ENCODE data around the gene THY1.

DNA sequence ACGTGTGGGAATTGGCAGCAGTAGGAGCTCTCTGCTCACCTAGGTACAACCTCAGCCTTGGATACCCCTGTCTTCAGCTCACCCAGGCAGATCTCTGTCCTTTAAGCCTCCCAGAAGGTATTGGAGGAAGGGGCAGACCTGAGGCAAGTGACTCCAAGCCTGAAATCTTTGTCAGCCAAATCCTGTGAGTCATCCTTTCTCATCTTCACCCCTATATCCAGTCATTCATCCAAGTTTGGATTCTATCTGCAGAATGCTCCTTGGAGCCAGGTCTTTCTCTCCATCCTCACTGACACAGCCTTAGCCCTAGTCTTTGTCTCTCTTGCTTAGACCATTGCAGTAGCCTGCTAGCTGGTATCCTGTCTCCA is 10.4 kb upstream of the THY1 start:
- TF ChIP-seq, protein P1, sequence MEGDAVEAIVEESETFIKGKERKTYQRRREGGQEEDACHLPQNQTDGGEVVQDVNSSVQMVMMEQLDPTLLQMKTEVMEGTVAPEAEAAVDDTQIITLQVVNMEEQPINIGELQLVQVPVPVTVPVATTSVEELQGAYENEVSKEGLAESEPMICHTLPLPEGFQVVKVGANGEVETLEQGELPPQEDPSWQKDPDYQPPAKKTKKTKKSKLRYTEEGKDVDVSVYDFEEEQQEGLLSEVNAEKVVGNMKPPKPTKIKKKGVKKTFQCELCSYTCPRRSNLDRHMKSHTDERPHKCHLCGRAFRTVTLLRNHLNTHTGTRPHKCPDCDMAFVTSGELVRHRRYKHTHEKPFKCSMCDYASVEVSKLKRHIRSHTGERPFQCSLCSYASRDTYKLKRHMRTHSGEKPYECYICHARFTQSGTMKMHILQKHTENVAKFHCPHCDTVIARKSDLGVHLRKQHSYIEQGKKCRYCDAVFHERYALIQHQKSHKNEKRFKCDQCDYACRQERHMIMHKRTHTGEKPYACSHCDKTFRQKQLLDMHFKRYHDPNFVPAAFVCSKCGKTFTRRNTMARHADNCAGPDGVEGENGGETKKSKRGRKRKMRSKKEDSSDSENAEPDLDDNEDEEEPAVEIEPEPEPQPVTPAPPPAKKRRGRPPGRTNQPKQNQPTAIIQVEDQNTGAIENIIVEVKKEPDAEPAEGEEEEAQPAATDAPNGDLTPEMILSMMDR (IDR thresholded peaks at IDR 0.05 in 2 of 3, conservative IDR thresholded peaks at IDR 0.05 in 1 of 3; ENCODE audit: borderline replicate concordance in 1 of 3, insufficient read depth in 1 of 3, low read depth in 2 of 3, low read length in 2 of 3) = no peak
- TF ChIP-seq, protein P2, sequence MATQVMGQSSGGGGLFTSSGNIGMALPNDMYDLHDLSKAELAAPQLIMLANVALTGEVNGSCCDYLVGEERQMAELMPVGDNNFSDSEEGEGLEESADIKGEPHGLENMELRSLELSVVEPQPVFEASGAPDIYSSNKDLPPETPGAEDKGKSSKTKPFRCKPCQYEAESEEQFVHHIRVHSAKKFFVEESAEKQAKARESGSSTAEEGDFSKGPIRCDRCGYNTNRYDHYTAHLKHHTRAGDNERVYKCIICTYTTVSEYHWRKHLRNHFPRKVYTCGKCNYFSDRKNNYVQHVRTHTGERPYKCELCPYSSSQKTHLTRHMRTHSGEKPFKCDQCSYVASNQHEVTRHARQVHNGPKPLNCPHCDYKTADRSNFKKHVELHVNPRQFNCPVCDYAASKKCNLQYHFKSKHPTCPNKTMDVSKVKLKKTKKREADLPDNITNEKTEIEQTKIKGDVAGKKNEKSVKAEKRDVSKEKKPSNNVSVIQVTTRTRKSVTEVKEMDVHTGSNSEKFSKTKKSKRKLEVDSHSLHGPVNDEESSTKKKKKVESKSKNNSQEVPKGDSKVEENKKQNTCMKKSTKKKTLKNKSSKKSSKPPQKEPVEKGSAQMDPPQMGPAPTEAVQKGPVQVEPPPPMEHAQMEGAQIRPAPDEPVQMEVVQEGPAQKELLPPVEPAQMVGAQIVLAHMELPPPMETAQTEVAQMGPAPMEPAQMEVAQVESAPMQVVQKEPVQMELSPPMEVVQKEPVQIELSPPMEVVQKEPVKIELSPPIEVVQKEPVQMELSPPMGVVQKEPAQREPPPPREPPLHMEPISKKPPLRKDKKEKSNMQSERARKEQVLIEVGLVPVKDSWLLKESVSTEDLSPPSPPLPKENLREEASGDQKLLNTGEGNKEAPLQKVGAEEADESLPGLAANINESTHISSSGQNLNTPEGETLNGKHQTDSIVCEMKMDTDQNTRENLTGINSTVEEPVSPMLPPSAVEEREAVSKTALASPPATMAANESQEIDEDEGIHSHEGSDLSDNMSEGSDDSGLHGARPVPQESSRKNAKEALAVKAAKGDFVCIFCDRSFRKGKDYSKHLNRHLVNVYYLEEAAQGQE (IDR thresholded peaks at IDR 0.05; ENCODE audit: low read depth) = no peak
- TF ChIP-seq ELF1 (IDR thresholded peaks at IDR 0.05; ENCODE audit: borderline replicate concordance, low read depth) (no peak), ZNF274 (IDR thresholded peaks at IDR 0.05; ENCODE audit: low read depth, low read length) (no peak), POLR2A (IDR thresholded peaks at IDR 0.05; ENCODE audit: borderline replicate concordance, extremely low read depth, insufficient read depth, insufficient read length) (no peak), POLR2AphosphoS5 (IDR thresholded peaks at IDR 0.05; ENCODE audit: low read depth, low read length) (no peak), SIN3A (IDR thresholded peaks at IDR 0.05; ENCODE audit: low read depth) (no peak), ZFX (IDR thresholded peaks at IDR 0.05) (no peak), RAD21 (IDR thresholded peaks at IDR 0.05; ENCODE audit: low read depth) (no peak), SRF (IDR thresholded peaks at IDR 0.05; ENCODE audit: low read depth) (no peak), SP1 (IDR thresholded peaks at IDR 0.05; ENCODE audit: low read depth) (no peak), EZH2 (IDR thresholded peaks at IDR 0.05) (no peak), FOSL1 (IDR thresholded peaks at IDR 0.05; ENCODE audit: low read depth) (no peak)
- TF ChIP-seq, protein P3, sequence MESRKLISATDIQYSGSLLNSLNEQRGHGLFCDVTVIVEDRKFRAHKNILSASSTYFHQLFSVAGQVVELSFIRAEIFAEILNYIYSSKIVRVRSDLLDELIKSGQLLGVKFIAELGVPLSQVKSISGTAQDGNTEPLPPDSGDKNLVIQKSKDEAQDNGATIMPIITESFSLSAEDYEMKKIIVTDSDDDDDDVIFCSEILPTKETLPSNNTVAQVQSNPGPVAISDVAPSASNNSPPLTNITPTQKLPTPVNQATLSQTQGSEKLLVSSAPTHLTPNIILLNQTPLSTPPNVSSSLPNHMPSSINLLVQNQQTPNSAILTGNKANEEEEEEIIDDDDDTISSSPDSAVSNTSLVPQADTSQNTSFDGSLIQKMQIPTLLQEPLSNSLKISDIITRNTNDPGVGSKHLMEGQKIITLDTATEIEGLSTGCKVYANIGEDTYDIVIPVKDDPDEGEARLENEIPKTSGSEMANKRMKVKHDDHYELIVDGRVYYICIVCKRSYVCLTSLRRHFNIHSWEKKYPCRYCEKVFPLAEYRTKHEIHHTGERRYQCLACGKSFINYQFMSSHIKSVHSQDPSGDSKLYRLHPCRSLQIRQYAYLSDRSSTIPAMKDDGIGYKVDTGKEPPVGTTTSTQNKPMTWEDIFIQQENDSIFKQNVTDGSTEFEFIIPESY (IDR thresholded peaks at IDR 0.05; ENCODE audit: extremely low read depth, insufficient replicate concordance, low read length) = no peak
